GM12891 (cell line): ENCODE measurements around the gene DTD2.

Experiments used
- POLR2A ChIP-seq: IDR thresholded peaks from 2 replicates; pipeline ENCODE4 v1.6.1; 2011; ENCODE audit warnings: low read depth, low read length, control low read depth
- POLR2AphosphoS5 ChIP-seq: IDR thresholded peaks from 2 replicates; pipeline ENCODE4 v1.6.1; 2011; ENCODE audit warnings: low read depth, low read length, control low read depth
- POU2F2 ChIP-seq: IDR thresholded peaks from 2 replicates; pipeline ENCODE4 v1.6.1; 2011; ENCODE audit warnings: low read depth, mild to moderate bottlenecking, control low read depth, low read length, moderate library complexity
- SPI1 ChIP-seq: IDR thresholded peaks from 2 replicates; pipeline ENCODE4 v1.6.1; 2011; ENCODE audit warnings: low read depth, low read length, control low read depth
- TAF1 ChIP-seq: IDR thresholded peaks from 2 replicates; pipeline ENCODE4 v1.6.1; 2011; ENCODE audit warnings: low read depth, low read length, control low read depth

DNA sequence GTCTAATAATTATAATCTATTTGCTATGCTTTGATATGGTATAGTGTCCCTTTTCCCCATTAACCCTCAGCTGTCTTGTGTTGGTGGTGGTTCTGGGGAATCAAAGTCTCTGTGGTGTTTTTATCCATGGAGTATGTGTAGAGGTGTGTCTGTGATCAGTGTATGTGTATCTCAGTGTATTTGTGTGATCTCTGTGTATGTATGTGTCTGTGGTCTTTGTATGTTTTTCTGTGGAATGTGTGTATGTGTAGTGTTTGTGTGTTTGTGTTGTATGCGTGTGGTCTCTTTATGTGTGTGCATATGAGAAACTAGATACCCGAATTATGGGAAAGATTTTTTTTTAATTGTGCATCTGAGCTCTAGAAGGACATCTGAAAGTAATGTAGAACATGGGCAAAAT is 29.5 kb upstream of the DTD2 start:
- TF ChIP-seq POLR2AphosphoS5, result no peak
- no peak for TF ChIP-seq POLR2A
- TF ChIP-seq TAF1, result no peak
- TF ChIP-seq SPI1, result no peak
- no peak for TF ChIP-seq POU2F2
